Spinal cord (tissue), 10 donors: Measurements from ENCODE around the gene RASA3. TPM values are rescaled to one million over a fixed set of nuclear protein-coding genes. Genes with fewer than 3 reads are reported as not detected.
"Not testable (repeated sequence)": the region's sequence is repeated elsewhere in the genome, so short reads cannot be mapped to it uniquely, and the experiment has no call there.

Source experiments
- DNase-seq, 6 donors: peaks; one replicate each; pipeline versions ENCODE4 v3.0.0 to v3.0.0-alpha.2; 2013 to 2015; ENCODE audit warnings: low spot score in 6 of 6, low read depth in 4 of 6
- H3K27ac ChIP-seq: one replicate; pipeline ENCODE4 v1.5.1; 2013; ENCODE audit warnings: low read depth, low read length, control low read depth
- H3K27me3 ChIP-seq: one replicate; pipeline ENCODE4 v1.6.1; 2013; ENCODE audit warnings: low read length; ENCODE audit not compliant: control insufficient read depth, insufficient read depth
- H3K36me3 ChIP-seq: one replicate; pipeline ENCODE4 v1.6.1; 2013; ENCODE audit warnings: low read length; ENCODE audit not compliant: control insufficient read depth, insufficient read depth
- H3K4me1 ChIP-seq: one replicate; pipeline ENCODE4 v1.6.1; 2013; ENCODE audit warnings: low read length; ENCODE audit not compliant: control insufficient read depth, insufficient read depth
- H3K4me3 ChIP-seq: one replicate; pipeline ENCODE4 v1.5.1; 2013; ENCODE audit warnings: low read depth, low read length, control low read depth
- H3K9me3 ChIP-seq: one replicate; pipeline ENCODE4 v1.6.1; 2013; ENCODE audit warnings: low read length; ENCODE audit not compliant: control insufficient read depth, insufficient read depth
- WGBS: methylation state at CpG from one replicate; pipeline ENCODE4 v1.1.5; 2013; ENCODE audit warnings: missing lambda C conversion rate; ENCODE audit not compliant: insufficient coverage; 5-methylcytosine and 5-hydroxymethylcytosine counted together
- polyA plus RNA-seq, 2 donors: library from polyadenylated mRNA; unstranded; fragments of 120-200 nt; gene quantifications; one replicate each; pipeline ENCODE4 v1.2.1, GENCODE V29; 2013; ENCODE audit not compliant: insufficient read length in 2 of 2
- total RNA-seq, 2 donors: library from RNA; depleted of rRNA in 1 of 2; stranded (reverse); fragments of 120-200 nt in 1 of 2; fragments of >200 nt in 1 of 2; gene quantifications; one replicate each; pipeline versions ENCODE4 v1.2.3 to v1.2.4, GENCODE V29; 2013 to 2014
- donor health status: healthy.

RASA3 gene
- total and polyA plus RNA-seq, 4 donors = 15.2 to 31.6 (median 23.2) TPM

GRCh38 chr13:114111577-114111976 is 20.8 kb downstream of the RASA3 start:
- Histone ChIP-seq H3K27me3 (no peaks in the 10 kb centered on the region), H3K4me3 (no peak overlapping the region), H3K9me3 (no peaks in the 10 kb centered on the region), H3K4me1 (peaks cover 62% of the 10 kb centered on the region), H3K27ac (no peak overlapping the region), H3K36me3 (peaks cover 45% of the 10 kb centered on the region)
- no peak for DNase-seq
- WGBS = 48% methylated on average over 6 of the region's 11 CpGs

GRCh38 chr13:114110830-114111189 is 21.6 kb downstream of the RASA3 start:
- peaks cover 65% of the 10 kb centered on the region for H3K4me1 ChIP-seq
- H3K9me3 ChIP-seq, H3K27ac ChIP-seq, H3K4me3 ChIP-seq, H3K27me3 ChIP-seq, DNase-seq: not testable (repeated sequence)
- WGBS = 83% methylated on average over 5 of the region's 18 CpGs
- peaks cover 42% of the 10 kb centered on the region for H3K36me3 ChIP-seq

- no peak overlapping the region for H3K4me3 ChIP-seq
- no peak for DNase-seq
- H3K27ac ChIP-seq = no peak overlapping the region
- WGBS = 70% methylated on average over 17 of the region's 25 CpGs
- no peaks in the 10 kb centered on the region for H3K9me3 ChIP-seq
- no peaks in the 10 kb centered on the region for H3K27me3 ChIP-seq
- peaks cover 61% of the 10 kb centered on the region for H3K4me1 ChIP-seq
- H3K36me3 ChIP-seq = peaks cover 42% of the 10 kb centered on the region
Measured at GRCh38 chr13:114110091-114110829, 22.2 kb downstream of the RASA3 start.

- H3K4me1 ChIP-seq = peaks cover 57% of the 10 kb centered on the region
- peak in 1 of 6 donors; percentile 38 for DNase-seq
- WGBS = 41% methylated on average over 20 of the region's 24 CpGs
Measured at GRCh38 chr13:114109641-114110041, 22.8 kb downstream of the RASA3 start.

GRCh38 chr13:114108894-114109293 is 23.5 kb downstream of the RASA3 start:
- 87% methylated on average over 16 of the region's 20 CpGs for WGBS
- Histone ChIP-seq H3K36me3 (peaks cover 45% of the 10 kb centered on the region), H3K27me3 (no peaks in the 10 kb centered on the region), H3K4me1 (peaks cover 57% of the 10 kb centered on the region), H3K4me3 (no peak overlapping the region), H3K9me3 (no peaks in the 10 kb centered on the region), H3K27ac (no peak overlapping the region)
- no peak for DNase-seq

More at GRCh38 chr13:114109641-114110041, 22.8 kb downstream of the RASA3 start:
- no peaks in the 10 kb centered on the region for H3K9me3 ChIP-seq
- peaks cover 42% of the 10 kb centered on the region for H3K36me3 ChIP-seq
- no peaks in the 10 kb centered on the region for H3K27me3 ChIP-seq
- H3K4me3 ChIP-seq = no peak overlapping the region
- H3K27ac ChIP-seq = no peak overlapping the region

- WGBS = 93% methylated on average over 18 of the region's 33 CpGs
- DNase-seq = no peak
- Histone ChIP-seq H3K4me3 (no peak overlapping the region), H3K27ac (no peak overlapping the region), H3K27me3 (no peaks in the 10 kb centered on the region), H3K4me1 (peaks cover 57% of the 10 kb centered on the region), H3K36me3 (peaks cover 45% of the 10 kb centered on the region), H3K9me3 (no peaks in the 10 kb centered on the region)
Measured at GRCh38 chr13:114108141-114108761, 24.2 kb downstream of the RASA3 start.

- peak in 1 of 6 donors; percentile 32 for DNase-seq
- H3K27ac ChIP-seq = no peak overlapping the region
- H3K27me3 ChIP-seq = no peaks in the 10 kb centered on the region
- peaks cover 57% of the 10 kb centered on the region for H3K4me1 ChIP-seq
- H3K4me3 ChIP-seq = no peak overlapping the region
- no peaks in the 10 kb centered on the region for H3K9me3 ChIP-seq
- H3K36me3 ChIP-seq = peaks cover 43% of the 10 kb centered on the region
- WGBS = 53% methylated on average over 12 of the region's 12 CpGs
Measured at GRCh38 chr13:114107686-114108081, 24.7 kb downstream of the RASA3 start.

- Histone ChIP-seq H3K4me1 (peaks cover 57% of the 10 kb centered on the region), H3K27ac (no peak overlapping the region), H3K36me3 (peaks cover 43% of the 10 kb centered on the region), H3K27me3 (no peaks in the 10 kb centered on the region), H3K9me3 (no peaks in the 10 kb centered on the region), H3K4me3 (no peak overlapping the region)
- no peak for DNase-seq
- 91% methylated on average over 27 of the region's 27 CpGs for WGBS
Measured at GRCh38 chr13:114106991-114107685, 25.3 kb downstream of the RASA3 start.

- no peaks in the 10 kb centered on the region for H3K9me3 ChIP-seq
- peaks cover 45% of the 10 kb centered on the region for H3K36me3 ChIP-seq
- H3K27me3 ChIP-seq = no peaks in the 10 kb centered on the region
- WGBS = 60% methylated on average over 2 of the region's 9 CpGs
- H3K4me1 ChIP-seq = peaks cover 58% of the 10 kb centered on the region
- H3K4me3 ChIP-seq = no peak overlapping the region
- DNase-seq = no peak
- no peak overlapping the region for H3K27ac ChIP-seq
Measured at GRCh38 chr13:114106526-114106925, 25.9 kb downstream of the RASA3 start.
